GM12875 (cell line): ENCODE results near the gene CBX5.

Source experiments
- H3K4me3 ChIP-seq: one replicate; pipeline ENCODE4 v1.5.1; 2011; ENCODE audit warnings: low read depth, low read length, control low read depth
- TF ChIP-seq, protein P1 (sequence below): IDR thresholded peaks from 2 replicates; pipeline ENCODE4 v1.5.1; 2011; ENCODE audit warnings: low read depth, mild to moderate bottlenecking, control low read depth, inconsistent platforms, low read length, moderate library complexity, borderline replicate concordance; ENCODE audit not compliant: insufficient read depth

The CBX5 gene

DNA sequence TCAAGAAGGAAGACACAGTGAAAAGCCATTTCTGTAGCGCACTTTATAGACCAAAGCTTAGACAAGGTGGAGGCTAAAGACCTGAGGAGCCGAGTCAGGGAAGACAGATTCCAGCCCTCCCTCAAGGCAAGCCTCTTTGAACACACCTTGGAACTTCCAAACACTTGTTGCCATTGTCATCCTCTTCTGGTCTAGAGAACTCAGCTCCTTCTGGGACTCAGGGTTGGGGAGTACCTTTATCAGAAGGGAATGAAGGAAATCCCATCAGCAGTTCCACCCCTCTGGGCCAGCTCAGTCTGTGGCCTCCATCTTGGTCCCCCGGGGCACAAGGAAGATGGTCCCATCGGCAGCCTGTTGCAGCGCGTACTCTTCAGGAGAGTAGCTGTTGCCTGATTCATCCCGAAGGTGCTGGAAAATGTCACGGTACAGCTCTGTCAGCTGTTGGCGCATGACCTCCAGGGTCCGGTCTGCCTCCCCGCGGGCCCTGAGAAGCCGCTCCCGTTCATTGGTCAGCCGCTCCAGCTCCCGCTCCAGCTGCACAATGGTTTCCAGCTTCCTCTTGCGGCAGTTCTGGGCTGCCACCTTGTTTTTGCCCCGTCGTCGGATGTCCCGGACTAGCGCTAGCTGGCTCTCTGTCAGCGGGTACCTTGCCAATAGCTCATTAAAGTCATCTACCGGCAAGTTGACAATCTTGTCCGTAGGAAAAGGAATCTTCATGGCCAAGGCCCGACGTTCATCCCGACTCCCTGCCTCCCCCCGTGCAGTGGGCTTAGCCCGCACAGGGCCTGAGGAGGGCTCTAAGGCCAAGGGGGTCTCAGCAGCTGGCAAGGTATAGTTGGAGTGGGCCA, 12.4 kb upstream of the CBX5 start:
- TF ChIP-seq, protein P1, sequence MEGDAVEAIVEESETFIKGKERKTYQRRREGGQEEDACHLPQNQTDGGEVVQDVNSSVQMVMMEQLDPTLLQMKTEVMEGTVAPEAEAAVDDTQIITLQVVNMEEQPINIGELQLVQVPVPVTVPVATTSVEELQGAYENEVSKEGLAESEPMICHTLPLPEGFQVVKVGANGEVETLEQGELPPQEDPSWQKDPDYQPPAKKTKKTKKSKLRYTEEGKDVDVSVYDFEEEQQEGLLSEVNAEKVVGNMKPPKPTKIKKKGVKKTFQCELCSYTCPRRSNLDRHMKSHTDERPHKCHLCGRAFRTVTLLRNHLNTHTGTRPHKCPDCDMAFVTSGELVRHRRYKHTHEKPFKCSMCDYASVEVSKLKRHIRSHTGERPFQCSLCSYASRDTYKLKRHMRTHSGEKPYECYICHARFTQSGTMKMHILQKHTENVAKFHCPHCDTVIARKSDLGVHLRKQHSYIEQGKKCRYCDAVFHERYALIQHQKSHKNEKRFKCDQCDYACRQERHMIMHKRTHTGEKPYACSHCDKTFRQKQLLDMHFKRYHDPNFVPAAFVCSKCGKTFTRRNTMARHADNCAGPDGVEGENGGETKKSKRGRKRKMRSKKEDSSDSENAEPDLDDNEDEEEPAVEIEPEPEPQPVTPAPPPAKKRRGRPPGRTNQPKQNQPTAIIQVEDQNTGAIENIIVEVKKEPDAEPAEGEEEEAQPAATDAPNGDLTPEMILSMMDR: no peak
- H3K4me3 ChIP-seq: no peak overlapping the region

DNA sequence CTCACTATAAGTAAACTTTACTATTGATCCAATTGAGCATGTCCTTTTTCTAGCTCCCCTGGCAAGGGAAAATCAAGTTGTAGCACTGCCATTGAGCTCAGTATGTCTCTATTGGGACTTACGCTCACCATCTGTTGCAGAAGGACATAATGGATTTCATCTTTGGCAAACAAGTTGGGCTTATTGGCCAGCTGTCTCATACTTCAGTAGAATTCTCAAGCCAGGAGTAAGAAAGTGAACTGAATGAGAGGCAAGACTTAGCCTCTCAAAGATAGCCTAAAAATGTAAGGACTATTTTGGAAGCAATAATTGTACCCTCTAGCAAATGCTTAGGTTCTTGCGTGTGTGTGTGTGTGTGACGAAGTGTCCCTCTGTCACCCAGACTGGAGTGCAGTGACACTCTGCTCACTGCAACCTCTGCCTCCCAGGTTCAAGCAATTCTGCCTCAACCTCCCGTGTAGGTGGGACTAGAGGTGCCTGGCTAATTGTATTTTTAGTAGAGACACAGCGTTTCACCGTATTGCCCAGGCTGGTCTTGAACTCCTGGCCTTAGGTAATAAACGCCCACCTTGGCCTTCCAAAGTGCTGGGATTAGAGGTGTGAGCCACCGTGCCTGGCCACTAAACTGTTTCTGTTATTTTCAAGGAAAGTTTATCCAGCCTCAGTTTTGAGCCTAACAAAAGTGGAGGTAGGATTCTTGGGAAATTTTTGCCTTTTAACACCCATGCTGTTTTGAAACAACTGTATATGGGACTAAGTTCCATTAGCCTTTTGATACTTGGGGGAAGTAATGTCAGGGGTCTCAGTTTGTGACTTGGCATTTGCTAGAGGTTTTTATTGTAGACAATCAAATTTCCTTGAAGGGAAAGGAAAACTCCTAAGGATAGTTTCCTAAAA, 7.6 kb upstream of the CBX5 start:
- TF ChIP-seq, protein P1: no peak
- H3K4me3 ChIP-seq: no peak overlapping the region

DNA sequence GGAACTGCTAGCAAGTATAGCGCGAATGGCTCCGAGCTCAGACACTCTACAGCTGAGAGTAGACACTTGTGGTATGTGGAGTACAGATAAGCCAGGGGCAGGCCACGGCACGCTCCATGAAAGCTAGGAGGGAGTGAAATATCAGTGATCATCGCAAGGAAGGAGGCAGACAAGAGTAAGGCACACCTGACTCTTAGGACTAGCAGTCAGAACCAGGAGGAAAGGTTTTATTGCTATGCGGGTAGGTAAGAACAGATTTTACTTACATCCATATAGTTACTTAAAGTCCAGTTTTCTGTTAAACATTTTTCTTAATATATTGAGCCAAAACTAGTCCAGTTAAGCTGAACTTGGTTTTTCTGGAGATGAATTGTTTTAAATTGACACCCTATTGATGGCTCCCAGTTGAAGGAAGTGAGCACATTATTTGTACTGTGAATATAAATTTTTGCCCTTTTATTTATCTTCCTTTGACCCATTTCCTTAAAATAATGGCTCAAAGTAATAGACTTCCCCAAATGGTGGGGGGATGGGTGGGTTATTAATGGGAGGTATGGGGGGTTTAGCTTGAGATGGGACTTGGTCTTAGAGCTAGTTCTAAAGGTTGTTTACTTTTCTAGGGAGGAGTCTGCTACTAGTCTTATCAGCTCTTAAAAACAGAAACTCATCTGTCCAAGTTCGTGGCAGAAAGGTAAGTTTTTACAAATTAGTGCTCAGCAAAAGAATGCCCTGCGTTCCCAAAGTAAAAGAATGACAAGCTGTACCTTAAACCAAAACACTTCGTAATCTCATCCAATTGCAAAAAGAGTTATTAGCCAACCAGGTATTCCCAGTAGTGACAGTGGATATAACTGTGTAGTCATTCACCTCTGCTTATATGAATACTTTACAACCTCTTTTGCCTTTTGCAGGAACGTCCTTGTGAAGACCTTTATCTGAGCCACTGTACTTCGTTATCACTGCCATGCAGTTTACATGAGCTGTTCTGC, 6.4 kb upstream of the CBX5 start:
- H3K4me3 ChIP-seq: no peak overlapping the region
- TF ChIP-seq, protein P1: no peak

DNA sequence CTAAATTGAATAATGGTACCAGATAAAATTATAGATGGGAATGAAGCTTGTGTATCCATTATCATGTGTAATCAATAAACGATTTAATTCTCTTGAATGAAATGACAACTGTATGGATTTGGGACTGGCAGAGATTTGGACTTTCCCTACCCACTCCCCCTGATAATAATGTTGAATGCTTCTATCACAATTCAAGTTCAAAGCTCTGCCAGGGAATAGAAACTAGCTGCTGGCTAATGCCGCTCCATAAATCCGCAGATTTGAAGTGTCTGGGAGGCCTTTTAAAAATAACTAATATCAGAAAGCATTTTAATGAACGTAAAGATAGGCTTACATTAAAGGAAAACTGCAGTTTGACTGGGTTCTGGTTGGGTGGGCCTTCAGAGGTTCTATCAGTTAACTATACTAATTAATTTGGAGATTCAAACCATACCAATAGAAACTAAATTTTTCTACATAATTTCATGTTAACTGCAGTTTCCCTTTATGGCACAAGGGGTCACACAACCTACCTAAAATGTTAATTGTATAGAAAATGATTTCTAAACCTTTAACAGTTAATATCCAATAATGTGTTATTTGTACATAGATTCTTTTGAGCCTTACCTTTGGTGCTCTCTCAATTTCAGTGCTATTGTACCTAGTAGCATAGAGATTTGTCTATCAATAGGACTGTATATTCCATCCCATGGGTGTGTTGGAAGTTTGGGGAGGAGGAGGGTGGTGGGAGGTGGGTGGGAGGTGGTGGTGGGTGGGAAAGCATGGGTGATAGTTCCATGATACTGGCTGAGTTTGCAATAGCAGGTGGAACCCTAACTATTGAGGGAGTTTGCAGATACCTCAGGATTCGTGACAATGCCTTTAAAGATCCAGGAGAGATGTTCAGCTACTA, 5.5 kb upstream of the CBX5 start:
- H3K4me3 ChIP-seq: no peak overlapping the region
- TF ChIP-seq, protein P1: no peak

DNA sequence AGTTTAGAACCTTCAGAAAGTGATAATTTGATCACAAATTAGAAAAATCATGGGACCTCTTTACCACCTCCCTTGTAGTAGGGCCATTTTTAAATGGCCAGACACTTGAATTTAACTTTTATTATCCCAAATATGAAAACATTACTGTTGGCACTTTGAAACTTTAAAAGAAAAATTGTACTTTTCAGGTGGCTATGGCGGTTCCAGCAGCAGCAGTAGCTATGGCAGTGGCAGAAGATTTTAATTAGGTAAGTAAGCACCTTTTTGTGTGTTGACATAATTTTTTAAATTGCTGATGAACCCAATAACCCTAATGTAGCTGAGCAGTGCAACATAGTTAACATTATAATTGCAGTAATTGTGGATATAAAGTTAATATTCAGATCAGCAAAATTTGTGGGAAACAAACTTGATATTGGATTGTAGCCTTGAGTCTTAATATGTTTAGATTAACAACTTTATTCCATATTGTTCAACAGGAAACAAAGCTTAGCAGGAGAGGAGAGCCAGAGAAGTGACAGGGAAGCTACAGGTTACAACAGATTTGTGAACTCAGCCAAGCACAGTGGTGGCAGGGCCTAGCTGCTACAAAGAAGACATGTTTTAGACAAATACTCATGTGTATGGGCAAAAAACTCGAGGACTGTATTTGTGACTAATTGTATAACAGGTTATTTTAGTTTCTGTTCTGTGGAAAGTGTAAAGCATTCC, 4.3 kb upstream of the CBX5 start:
- H3K4me3 ChIP-seq: peak overlapping the region; percentile 7

DNA sequence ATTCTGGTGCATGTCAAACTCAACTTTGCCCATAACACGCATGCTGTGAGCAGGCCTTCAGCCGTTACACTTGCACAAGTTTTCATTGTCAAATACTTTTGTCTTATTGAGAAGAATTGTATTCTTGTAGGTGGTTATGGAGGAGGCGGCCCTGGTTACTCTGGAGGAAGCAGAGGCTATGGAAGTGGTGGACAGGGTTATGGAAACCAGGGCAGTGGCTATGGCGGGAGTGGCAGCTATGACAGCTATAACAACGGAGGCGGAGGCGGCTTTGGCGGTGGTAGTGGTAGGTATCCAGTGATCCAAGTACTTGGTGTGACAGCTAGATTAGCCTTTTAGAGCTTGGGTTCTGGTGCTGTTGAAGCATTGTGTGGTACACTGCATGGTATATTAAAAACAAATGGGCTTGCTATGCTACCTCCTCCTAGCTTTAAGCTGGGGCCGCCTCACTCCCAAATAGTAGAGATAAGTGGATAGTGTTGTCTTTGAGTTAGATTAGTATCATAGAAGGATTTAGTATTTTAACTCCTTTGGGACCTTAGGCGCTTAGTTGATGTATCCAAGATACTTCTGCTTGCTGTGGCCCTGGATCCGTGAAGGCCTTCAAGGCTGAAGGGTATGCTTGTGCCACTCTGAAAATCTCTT, 3.1 kb upstream of the CBX5 start:
- TF ChIP-seq, protein P1: no peak
- H3K4me3 ChIP-seq: peak overlapping the region; percentile 40

DNA sequence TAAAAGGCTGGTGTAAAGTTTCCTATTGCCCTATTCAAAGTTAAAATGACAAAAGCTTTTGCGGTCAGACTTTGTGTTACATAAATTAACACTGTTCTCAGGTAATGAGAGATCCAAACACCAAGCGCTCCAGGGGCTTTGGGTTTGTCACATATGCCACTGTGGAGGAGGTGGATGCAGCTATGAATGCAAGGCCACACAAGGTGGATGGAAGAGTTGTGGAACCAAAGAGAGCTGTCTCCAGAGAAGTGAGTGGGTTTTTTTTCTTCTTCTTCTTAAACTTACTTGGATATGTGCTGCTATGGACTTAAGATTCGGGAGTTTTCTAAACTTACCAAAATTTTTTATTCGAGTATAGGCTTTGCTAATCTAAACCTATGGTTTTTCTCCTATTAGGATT, 1.8 kb upstream of the CBX5 start:
- H3K4me3 ChIP-seq: peak overlapping the region; percentile 83

DNA sequence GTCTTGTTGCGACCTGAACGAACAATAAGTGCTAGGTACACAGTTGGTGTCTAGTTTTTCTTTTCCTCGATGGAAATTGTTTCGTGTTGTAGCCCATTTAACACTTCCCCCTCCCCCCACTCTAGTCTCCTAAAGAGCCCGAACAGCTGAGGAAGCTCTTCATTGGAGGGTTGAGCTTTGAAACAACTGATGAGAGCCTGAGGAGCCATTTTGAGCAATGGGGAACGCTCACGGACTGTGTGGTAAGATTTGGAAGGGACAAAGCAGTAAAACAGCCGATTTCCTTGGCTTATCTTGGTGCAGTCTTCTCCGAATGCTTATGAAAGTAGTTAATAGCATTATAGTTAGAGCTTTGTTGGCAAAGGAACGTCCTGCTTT, 1.3 kb upstream of the CBX5 start:
- H3K4me3 ChIP-seq: peak overlapping the region; percentile 83
